Astrocyte of the hippocampus (primary cell): ENCODE data around the gene BCAS4.
"Not testable (repeated sequence)": the region's sequence is repeated elsewhere in the genome, so short reads cannot be mapped to it uniquely, and the experiment has no call there.

Source experiments
- DNase-seq: peaks from one replicate; pipeline ENCODE4 v3.0.0; 2011; ENCODE audit warnings: low read depth, low spot score

Gene BCAS4

DNA sequence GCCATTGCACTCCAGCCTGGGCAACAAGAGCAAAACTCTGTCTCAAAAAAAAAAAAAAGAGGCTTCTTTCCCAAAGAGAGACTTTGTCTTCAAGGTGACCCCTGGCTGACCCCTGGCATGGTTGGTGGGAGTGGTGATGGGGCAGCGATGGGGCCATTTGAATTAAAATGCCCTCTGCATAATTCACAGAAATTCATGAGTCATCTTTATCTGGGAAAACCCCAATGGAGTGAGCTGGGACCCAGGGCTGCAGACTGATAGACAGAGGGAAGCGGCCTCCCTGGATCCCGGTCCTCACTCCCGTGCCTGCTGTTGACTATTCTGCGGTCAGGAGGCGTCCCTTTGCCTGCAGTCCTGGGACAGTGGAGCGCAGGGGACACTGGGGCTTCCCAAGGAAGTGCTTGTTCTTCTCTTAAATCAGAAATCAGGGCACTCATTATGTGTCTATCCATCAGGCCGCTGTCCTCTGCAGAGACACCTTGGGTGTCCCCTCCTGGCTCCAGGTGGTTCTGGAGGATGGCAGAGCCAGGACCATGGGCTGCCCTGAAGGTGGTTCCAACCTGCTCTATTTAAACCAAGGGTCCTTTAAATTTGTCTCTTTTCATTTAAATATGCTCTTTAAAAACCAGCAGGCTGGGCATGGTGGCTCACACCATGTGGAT lies 23.3 kb upstream of the BCAS4 start:
- peak; percentile 65 for DNase-seq

GRCh38 chr20:50772420-50773185 lies 22.3 kb upstream of the BCAS4 start:
- DNase-seq: no peak

- no peak for DNase-seq
Observed at GRCh38 chr20:50774515-50774914, 20.3 kb upstream of the BCAS4 start.

DNA sequence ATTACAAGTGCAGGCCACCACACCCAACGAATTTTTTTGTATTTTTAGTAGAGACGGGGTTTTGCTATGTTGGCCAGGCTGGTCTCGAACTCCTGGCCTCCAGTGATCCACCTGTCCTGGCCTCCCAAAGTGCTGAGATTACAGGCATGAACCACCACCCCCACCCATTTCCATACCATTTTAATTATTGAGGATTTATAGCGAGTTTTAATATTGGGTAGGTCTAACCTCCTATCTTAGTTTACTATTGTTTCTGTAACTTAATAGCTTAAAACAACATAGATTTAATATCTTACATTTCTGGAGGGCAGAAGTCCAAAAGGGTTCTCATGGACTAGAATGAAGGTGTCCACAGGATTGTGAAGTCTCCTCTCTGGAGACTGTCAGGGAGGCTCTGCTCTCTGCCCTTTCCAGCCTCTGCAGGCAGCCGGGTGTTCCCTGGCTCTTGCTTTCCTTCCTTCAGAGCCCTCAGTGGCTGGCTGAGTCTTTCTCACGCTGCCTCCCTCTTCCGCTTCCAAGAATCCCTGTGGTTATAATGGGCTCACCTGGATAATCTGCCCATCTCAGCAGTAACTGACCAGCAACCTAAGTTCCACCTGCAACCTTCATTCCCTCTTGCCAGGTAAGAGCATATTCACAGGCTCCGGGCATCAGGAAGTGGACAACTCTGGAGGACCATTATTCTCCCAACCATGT lies 18.6 kb upstream of the BCAS4 start:
- DNase-seq: no peak

DNA sequence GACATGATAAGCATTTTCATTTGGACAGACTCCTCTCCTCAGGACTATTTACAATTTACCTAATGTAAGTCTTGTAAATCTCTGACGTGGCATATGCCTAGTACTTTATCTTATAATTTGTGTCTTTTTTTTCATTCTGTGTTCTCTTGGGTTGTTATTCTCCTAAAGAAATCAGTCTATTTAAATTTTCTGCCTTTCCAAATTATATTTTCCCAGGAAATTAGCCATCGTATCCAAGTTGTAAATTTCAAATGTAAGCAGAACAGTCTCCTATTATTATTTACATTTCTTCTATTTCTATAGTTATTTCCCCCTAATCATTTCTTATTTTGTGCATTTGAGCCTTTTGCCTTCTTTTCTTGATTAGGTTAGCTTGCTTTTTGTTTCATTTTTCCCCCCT lies 17.5 kb upstream of the BCAS4 start:
- DNase-seq: no peak

GRCh38 chr20:50778994-50779393 lies 15.9 kb upstream of the BCAS4 start:
- not testable (repeated sequence) for DNase-seq

DNA sequence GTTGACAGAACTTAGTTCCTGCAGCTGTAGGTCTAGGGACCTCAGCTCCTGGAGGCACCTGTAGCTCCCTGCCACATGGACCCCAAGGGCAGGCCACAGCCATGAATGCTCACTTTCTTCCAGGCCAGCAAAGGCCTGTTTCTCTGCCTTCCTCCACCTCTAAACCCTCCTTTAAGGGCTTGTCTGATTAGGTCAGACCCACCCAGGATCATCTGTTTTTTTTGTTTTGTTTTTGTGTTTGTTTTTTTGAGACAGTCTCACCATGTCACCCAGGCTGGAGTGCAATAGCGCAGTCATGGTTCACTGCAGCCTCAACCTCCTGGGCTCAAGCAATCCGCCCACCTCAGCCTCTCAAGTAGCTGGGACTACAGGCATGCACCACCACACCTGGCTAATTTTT lies 11.5 kb upstream of the BCAS4 start:
- no peak for DNase-seq

- DNase-seq: no peak
Observed at GRCh38 chr20:50783903-50784302, 11.0 kb upstream of the BCAS4 start.

GRCh38 chr20:50784464-50784863 lies 10.4 kb upstream of the BCAS4 start:
- no peak for DNase-seq

- no peak for DNase-seq
Observed at GRCh38 chr20:50786703-50787102, 8.2 kb upstream of the BCAS4 start.

GRCh38 chr20:50787181-50787580 lies 7.7 kb upstream of the BCAS4 start:
- DNase-seq: no peak

DNA sequence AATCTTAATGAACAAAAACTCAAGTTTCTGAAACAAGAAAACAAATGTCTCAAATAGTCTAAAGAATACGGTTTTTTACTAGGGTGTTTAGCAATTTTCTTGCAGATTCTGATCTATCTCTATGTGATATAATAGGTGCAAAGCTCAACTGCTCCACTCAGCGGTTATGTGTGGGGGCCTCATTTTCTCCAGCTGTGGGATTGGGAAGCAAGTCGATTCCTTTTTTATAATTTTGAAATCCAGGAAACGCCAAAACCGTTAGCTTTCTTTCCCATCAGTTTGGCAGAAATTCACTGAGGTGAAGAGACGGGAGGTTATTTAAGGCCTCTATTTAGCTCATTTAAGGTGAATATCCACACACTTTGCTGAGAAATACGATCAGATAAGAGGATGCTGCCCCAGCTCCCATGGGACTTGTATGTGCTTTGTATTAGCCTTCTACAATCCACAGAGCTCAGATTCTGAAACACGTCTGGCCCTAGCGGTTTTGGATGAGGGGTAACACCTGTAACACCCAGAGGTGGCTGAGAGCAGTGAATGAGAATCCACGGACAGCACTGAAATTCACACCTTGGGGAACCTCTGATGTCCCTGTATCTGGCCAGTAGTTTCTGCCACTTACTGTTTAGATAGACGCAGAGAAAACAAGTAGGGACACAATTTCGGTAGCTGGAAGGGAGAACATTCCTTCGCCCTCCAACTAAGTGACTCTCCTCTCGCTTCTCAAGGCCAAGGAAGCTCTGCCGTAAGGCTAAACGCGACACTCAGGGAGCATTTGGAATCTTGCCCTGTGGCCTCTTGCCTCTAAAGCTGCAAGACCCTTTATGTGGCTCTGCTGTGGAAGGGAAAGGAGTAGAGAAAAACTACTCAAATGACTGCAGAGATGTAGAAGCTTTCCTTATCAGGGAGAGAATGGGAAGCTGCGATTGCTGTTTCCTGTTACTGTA lies 6.5 kb upstream of the BCAS4 start:
- DNase-seq: peak; percentile 59

GRCh38 chr20:50789968-50790650 lies 4.8 kb upstream of the BCAS4 start:
- no peak for DNase-seq

GRCh38 chr20:50790651-50791277 lies 4.1 kb upstream of the BCAS4 start:
- DNase-seq: peak; percentile 97

GRCh38 chr20:50792708-50793574 lies 1.9 kb upstream of the BCAS4 start:
- DNase-seq: no peak

DNA sequence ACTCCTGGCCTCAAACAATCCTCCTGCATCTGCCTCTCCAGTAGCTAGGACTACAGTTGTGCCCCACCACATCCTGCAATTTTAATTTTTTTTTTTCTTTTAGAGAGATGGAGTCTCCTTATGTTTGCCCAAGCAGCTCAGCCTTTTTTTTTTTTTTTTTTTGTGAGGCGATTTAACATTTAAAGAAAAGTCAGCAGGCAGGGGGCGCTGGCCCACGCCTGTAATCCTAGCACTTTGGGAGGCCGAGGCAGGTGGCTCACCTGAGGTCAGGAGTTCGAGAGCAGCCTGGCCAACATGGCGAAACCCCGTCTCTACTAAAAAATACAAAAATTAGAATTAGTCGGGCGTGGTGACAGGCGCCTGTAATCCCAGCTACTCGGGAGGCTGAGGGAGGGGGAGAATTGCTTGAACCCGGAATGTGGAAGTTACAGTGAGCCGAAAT lies 1.3 kb upstream of the BCAS4 start:
- DNase-seq: peak; percentile 33

DNA sequence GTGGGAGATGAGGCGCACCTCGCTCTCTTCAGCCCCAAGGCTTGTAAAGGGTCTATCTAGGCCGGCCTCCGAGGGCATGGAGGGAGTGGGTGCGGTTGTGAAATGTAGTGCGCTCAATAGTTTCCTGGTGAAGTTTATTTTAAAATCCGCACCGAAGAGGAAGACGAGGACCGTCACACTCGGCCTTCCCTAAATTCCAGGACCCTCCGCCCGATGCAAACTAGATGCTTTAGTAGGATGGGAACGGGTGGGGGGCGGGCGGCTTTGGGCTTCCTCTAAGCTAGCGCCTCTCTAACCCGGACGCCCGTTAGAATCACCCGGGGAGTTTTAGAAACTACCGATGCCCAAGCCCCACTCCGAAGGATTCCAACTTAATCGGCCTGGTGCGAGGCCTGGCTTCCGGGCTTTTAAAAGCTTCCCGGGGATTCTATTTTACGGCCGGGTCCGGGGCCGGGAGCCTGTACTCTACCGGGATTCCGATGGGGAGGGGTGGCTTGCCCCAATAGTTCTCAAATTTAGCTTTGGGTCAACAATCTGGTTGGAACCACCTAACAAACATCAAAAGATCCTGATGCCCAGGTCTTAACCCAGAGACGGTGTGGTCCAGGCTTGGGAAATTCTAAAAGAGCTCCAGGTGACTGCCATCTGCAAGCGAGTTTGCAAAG lies 548 bp upstream of the BCAS4 start:
- DNase-seq: no peak

DNA sequence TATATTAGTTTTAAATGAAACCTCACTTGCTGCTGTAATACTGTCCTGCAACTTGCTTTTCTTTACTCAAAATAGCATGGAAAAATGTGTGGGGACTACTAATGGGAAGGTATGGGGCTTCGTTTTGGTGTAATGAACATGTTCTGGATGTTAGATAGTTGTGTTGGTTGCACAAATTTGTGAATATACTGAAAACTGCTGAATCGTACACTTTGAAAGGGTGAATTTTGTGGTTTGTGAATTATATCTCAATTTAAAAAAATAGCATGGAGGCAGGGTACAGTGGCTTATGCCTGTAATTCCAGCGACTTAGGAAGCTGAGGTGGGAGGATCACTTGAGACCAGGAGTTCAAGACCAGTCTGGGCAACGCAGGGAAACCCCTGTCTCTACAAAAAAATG lies 2.3 kb downstream of the BCAS4 start:
- no peak for DNase-seq

GRCh38 chr20:50798650-50799049 lies 3.8 kb downstream of the BCAS4 start:
- DNase-seq: no peak
